ENCODE data around the gene DEFB116.

The DEFB116 gene

DNA sequence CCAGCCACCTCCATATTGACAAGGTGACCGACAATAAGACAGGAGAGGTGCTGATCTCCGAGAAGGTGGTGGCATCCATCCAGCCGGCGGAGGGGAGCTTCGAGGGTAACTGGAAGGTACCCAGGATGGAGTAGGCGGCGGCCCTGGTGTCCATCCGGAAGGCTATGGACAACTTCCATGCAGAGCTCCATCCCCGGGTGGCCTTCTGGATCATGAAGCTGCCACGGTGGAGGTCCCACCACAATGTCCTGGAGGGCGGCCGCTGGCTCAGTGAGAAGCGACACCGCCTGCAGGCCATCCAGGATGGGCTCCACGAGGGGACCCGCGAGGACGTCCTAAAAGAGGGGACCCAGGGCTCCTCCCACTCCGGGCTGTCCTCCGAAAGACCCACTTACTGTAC lies 33.9 kb downstream of the DEFB116 start:
- H3K4me3 ChIP-seq (ENCODE audit: low read depth, low read length) = no peak overlapping the region
- DNase-seq (ENCODE audit: low read depth) = no peak
- TF ChIP-seq, protein P1, sequence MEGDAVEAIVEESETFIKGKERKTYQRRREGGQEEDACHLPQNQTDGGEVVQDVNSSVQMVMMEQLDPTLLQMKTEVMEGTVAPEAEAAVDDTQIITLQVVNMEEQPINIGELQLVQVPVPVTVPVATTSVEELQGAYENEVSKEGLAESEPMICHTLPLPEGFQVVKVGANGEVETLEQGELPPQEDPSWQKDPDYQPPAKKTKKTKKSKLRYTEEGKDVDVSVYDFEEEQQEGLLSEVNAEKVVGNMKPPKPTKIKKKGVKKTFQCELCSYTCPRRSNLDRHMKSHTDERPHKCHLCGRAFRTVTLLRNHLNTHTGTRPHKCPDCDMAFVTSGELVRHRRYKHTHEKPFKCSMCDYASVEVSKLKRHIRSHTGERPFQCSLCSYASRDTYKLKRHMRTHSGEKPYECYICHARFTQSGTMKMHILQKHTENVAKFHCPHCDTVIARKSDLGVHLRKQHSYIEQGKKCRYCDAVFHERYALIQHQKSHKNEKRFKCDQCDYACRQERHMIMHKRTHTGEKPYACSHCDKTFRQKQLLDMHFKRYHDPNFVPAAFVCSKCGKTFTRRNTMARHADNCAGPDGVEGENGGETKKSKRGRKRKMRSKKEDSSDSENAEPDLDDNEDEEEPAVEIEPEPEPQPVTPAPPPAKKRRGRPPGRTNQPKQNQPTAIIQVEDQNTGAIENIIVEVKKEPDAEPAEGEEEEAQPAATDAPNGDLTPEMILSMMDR (IDR thresholded peaks at IDR 0.05; ENCODE audit: low read depth, low read length, missing control alignments) = no peak
- in situ Hi-C loops (cut with HindIII; ENCODE audit: low sequenced_read_pairs) = no loop called here

DNA sequence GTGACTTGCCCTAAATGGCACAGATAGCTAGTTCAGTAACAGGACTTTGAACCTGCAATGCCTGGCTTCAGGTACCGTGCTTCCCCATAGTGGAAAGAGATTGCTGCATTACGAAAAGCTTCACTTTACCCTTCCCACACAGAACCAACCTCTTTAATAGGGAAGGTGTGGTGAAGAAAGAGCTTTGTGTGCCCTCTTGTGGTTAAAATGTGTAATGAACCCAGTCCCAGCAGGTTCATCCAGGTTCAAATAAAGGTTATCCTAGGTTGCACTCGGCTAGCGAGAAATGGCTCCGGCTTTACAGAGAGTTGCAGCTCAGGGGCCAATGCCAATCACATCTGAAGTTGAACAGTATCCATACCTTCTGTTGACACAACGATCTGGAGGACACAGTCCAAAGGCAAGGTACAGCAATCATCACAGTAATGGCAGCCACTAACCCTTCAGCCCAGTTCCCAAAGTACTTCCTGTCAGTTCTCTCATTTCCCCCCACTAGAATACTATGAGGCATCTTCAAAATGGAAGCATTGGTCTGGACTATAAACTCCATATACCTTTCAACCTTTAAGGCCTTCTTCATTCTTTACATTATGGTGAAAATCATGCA lies 48.0 kb downstream of the DEFB116 start:
- in situ Hi-C loops (cut with HindIII; ENCODE audit: low sequenced_read_pairs) = no loop called here
- no peak overlapping the region for H3K4me3 ChIP-seq (ENCODE audit: low read depth, low read length)
- TF ChIP-seq, protein P1 (IDR thresholded peaks at IDR 0.05; ENCODE audit: low read depth, low read length, missing control alignments) = no peak
- no peak for DNase-seq (ENCODE audit: low read depth)

DNA sequence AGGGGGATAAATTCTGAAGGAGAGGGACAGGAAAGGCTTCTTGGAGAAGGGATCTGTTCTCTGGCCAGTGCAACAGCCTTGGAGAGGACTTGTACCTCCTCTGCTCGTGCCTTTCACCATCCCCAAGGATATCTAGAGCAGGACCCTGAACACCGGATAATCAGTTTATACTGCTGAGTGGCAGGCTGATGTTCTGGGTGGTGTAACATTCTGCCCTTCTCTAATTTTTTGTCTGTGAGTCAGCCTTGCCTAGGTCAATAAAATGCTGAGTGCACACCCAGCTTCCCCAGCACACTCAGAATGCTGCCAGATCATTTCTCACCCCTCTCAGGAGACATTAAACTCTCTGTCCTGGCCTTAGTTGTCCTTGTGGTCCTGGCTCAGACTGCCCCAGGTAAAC lies 51.0 kb downstream of the DEFB116 start, which contains the start of gene DEFB115:
Gene DEFB115 (plus strand): TSS at position 301 of the 400 bp plus-strand sequence. CDS start 0 bp downstream, at position 301.
- TF ChIP-seq, protein P1 (IDR thresholded peaks at IDR 0.05; ENCODE audit: low read depth, low read length, missing control alignments) = no peak
- H3K4me3 ChIP-seq (ENCODE audit: low read depth, low read length) = no peak within 1 kb of the TSS
- DNase-seq (ENCODE audit: low read depth) = no peak
- in situ Hi-C loops (cut with HindIII; ENCODE audit: low sequenced_read_pairs) = no loop called here

DNA sequence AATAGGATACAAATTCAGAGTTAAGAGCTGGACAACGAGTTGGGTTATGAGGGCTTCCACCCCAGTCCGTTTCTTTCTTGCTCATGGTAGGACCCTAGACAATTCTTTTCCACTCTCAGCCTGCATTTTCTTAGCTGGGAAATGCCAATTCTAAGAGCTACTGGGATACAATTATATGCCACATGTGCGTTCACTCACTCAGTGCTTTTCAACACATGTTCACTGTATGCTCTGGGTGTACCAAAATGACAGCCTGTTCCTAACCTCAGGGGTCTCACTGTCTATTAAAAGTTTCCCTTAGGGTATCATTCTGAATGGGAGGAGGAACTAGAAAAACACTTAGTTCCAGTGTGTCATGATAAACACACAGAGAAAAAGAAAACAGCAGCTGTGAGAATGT lies 51.4 kb downstream of the DEFB116 start:
- in situ Hi-C loops (cut with HindIII; ENCODE audit: low sequenced_read_pairs) = no loop called here
- TF ChIP-seq, protein P1 (IDR thresholded peaks at IDR 0.05; ENCODE audit: low read depth, low read length, missing control alignments) = no peak
- no peak overlapping the region for H3K4me3 ChIP-seq (ENCODE audit: low read depth, low read length)
- DNase-seq (ENCODE audit: low read depth) = no peak
